ENCODE measurements around the gene DUSP7.

DNA sequence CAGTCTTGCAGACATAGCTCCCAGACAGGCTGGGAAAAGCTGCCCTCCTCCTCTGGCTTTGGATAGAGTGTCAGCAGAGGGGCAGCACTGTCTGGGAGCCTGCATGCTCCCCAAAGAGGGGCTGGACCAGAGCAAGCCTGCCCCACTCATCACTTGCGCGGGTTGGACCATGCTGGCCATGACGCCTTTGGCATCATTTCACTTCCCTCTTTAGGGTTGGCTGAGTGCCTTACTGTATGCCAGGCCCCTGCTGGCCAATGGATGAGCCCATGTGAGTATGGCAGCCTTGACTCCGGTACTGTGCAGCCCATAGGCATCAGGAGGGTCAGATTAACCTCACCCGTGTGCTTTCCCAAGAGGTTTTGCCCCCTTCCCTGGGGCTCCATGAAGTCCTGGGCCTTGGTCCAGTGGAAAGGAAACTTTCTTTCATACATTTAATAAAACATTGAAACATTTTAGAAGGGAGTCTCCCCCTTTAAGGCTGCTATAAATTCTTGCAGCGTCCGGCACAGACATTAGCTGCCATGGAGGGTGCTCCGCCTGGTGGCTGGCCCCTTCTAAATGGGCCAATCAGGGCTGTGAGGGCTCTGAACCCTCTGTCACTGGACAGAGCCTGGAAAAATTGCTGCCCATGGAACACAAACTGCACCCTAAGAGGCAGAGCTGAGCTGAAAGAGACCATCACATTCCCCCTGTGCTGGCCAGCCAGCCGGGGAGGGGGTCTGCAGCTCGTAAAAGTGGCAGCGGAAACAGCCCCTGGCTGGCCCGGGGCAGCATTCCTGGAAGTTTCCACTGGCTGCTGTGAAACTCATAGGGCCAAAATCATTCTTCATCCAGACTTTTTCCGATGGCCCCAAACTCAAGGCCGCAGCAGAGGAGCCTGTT is 20.8 kb upstream of the DUSP7 start:
- TF ChIP-seq, protein P1, sequence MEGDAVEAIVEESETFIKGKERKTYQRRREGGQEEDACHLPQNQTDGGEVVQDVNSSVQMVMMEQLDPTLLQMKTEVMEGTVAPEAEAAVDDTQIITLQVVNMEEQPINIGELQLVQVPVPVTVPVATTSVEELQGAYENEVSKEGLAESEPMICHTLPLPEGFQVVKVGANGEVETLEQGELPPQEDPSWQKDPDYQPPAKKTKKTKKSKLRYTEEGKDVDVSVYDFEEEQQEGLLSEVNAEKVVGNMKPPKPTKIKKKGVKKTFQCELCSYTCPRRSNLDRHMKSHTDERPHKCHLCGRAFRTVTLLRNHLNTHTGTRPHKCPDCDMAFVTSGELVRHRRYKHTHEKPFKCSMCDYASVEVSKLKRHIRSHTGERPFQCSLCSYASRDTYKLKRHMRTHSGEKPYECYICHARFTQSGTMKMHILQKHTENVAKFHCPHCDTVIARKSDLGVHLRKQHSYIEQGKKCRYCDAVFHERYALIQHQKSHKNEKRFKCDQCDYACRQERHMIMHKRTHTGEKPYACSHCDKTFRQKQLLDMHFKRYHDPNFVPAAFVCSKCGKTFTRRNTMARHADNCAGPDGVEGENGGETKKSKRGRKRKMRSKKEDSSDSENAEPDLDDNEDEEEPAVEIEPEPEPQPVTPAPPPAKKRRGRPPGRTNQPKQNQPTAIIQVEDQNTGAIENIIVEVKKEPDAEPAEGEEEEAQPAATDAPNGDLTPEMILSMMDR (conservative IDR thresholded peaks at IDR 0.05; ENCODE audit: low read depth, low read length), result no peak
- no peak for TF ChIP-seq EZH2phosphoT487 (IDR thresholded peaks at IDR 0.05; ENCODE audit: borderline replicate concordance, low read length)
